HG02678 (cell line): ENCODE data around the gene FOXN3.
"Not testable (repeated sequence)": the region's sequence is repeated elsewhere in the genome, so short reads cannot be mapped to it uniquely, and the experiment has no call there.

Source experiments
- ATAC-seq: cut with Tn5 transposase; IDR thresholded peaks from one replicate; pipeline ENCODE4 v1.9.1; 2021; ENCODE audit warnings: mild to moderate bottlenecking, moderate library complexity; ENCODE audit not compliant: unreplicated experiment

Gene FOXN3

DNA sequence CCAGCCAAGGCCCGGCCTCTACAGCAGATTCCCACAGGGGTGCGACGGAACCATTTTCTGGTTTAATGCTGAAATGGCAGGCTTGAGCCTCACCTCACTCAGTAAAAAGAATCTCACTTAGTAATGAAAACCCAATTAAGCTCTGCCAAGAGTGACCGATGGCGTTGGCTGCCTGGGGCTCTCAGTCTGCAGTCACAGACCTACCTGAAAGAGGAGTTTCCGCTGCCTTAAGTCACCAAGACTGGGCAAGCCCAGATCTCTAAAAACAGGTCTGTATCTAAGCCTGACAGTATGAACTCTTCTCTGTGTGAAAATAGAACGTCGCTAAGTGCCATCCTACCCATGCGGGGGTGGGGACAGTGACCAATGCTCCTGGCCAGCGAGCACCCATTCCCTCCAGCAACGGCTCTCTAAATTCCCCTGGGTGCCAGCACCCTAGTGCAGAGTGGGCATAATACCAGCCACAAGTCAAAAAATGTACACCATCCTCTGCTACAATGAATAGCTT is 107.3 kb downstream of the FOXN3 start:
- no peak for ATAC-seq

DNA sequence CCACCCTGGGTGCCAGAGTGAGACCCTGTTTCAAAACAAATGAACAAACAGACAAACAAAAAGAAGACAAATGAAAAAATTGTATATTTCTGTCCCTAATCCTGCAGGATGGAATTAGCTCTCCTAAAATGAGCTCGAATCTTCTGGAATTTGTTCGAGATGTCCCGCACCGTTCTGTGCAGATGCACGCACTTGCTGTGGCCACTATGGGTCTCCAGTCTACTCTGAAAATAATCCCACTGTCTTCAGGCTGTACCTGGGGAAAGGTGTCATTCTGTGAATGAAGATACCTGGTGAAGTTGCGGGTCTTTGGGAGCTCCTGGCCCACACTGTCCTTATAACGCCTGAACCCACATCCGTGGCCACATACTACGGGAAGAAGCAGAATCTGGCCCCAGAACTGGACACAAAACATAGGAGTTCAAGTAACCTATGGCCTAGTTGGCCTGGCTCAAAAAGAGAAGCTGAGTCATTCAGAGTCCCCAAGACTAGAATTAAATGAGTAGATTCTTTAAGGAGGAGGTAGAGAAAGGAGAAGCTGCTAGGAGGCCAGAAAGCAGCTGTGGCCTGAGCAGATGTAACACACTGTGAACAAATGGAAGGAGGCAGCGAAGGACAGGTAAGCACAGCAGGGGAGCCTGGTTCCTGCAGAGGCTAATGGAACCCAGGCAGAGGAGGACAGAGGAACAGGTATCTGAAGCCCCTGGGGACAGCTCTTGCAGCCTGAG is 108.6 kb downstream of the FOXN3 start:
- ATAC-seq, result peak; percentile 30

DNA sequence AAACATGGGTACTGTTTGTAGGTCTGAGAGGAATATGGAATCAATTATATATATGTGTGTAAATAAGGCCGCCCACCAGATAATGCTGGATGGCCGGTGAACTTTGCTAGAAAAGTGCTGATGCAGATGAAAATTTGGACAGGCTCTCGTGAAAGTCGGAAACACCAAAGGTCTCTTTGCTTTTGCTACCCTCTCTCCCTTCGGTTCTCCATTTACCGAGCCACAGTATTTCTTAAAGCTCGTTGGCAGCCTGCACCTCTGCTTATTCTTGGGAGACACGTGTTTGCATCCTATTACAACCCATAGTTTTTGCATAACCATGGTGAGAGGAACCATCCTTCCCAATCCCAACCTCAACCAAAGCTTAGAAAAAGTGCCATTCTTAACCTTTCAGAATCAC is 109.6 kb downstream of the FOXN3 start:
- ATAC-seq, result no peak

DNA sequence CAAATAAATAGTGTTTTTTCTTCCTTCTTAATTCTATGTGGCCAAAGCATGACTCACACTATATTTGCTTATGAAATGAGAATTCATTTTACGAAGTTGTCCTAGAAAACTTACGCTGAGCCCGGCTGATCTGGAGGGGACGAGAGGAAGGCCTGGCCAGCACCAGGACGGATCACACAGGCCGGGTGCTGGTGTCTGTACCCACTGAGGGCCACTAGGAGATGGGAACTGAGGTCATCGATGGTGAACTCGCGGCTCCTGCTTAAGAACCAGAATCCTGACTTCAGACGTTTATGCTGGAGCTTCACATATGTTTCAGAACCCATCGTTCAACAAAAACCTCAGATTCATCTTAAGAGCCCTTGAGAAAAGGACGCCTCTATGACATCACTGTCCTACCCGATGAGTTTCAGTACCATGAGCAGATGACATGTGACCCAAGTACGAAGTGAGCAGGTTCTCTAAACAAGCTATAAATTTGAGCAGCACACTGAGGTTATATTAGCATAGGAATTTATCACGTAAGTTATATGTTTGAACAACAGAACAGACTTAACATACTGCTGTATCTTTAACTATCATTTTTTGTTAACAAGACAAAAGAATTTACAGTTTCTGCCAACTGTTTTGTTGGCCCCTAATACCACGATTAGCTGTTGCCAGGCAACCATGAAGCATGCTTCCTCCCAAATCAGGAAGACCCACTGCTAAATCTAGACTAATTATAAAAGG is 111.9 kb downstream of the FOXN3 start:
- peak; percentile 44 for ATAC-seq

DNA sequence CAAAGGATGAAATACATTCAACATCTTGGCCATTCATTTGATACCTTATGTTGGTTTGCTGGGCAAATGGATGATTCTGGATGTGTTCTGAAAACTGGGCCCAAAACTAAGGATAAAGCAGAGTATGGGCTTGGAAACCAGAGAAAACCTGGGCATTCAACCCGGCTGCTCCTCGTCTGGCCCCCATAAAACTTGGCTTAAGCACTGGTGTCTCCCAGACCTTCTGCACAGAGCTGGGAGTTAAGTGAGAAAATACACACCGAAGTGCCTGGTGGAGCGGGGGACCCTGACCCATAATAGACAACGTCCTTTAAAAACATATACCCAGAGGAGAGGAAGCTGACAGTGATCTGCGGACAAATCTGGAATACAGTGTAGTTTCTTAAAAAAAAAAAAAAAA is 112.5 kb downstream of the FOXN3 start:
- ATAC-seq, result no peak

DNA sequence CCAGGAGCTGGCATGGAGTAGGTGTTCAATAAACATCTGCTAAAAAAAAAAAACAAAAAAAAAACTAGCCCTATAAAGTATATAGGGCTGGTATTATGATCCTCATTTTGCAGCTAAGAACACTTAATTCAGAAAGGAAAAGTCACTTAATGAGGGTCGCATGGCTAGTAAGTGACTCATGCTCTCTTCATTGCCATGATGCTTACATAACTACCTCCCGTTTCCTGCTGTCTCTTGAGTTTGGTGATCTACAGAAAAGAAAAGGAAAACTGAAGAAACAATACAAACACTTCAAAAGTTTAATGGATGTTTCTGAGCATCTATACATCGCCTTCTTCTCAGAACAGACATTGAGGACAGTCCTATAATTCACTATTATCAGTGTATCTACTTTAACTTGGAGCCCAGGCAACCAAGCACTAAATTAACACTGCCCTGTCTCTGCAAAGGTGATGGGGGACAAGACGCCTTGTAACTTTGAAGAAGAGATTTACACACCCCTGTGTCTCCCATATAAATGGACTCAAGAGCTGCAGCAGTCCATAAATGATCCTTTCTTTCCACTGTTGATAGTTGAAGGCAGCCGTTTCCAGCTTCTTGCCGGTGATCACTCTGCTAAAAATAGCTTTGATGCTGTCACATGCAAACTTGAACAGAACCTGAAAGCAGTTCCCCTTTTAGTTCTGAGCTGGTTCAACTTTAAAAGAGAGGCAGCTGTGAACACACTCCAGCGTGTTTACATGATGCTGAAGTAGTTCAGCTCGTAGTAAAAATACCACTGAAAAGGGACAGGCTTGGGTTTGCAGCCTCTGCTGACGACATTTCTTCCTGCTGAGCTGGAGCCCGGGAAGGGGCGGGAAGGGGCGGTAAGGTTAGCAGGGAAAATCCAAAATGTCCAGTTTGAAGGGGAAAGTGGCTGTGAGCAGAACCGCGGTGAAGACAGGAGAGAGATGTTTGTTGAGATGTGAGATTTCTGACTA is 113.3 kb downstream of the FOXN3 start:
- peak; percentile 79 for ATAC-seq

DNA sequence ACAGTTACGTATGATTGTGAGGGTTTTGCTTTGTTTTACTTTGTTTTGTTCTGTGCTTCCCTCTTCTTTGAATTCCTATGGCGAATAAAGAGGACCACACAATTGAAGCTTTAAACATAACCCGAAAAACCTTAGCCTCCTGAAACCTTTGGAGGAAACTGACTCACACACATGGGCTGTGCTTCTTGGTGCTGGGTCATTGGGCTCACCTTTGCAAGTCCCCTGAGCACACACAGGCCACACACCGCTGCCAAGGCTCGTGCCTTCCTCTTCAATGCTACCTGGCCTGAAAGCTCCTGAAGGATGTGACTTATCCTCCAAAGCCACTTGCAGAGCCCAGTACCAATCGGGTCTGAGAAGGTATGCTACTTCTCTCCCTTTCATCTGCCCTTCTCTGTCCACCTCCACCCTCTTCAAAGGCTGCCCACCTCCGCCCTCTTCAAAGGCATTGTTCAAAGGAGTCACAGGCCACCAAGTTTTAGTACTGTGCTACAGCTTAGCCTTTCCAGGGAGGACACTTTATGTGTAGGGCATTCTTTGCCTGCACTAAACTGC is 114.6 kb downstream of the FOXN3 start:
- no peak for ATAC-seq

DNA sequence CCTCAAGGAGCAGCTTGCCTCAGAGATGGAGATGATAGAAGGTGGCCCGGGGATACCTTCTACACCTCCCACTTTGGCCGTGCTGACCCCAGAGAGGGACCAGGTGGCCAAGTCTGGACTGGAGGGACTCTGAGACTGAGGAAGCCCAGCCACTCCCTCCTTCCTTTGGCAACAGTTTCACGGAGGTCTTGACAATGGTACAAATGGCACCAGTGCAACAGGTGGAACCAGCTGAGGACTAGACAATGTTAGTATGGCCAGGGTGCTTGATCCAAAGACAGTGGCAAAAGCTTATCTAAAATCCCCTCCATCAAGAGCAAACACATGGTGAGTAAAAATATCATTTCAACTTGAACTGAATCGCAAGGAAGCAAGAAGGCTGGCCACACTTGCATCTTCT is 117.4 kb downstream of the FOXN3 start:
- no peak for ATAC-seq

DNA sequence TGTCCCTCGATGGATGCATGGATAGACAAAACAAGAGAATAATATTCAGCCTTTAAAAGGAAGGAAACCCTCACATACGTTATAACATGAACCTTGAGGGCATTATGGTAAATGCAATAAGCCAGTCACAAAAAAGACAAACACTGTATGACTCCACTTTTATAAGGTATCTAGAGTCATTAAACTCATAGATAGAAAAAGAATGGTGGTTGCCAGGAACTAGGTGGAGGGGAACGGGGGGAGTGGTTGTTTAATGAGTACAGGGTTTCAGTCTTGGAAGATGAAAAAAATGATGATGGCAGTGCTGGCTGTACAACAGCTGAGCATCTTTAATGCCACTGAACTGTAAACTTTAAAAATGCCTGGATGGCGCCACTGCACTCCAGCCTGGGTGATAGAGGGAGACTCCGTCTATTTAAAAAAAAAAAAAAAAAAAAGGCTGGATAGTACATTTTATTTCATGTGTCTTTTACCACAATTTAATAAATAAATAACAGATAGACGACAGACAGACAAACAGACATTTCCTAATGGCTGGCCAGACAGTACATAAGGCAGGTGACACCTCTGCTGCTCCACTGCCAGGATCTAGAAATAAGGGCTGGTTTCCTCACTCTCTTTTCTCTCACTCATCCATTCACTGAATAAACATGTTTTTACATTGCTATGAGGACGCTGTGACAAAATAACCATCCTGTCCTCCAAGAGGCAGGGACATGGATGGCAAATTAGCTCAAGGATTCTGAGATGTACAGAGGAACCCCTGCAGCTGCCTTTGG is 118.8 kb downstream of the FOXN3 start:
- no peak for ATAC-seq

DNA sequence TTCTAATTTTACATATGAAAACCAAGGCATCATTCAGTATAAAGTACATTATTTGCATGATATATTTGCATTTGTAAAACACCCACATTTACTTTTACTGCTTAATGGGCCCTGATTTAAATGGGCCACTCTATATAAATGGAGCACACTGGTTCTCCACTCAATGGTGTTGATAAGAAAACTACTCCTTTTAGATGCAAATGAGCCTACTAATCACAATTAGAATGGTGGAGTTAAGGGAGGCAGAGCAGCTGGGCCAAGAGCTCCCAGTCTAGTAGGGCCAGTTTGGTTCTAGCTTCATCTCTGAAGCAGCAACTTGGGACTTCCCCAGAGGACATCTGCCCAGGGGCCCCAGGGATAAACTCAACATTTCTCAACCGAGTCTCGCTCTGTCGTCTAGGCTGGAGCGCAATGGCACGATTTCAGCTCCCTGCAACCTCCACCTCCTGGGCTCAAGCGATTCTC is 120.7 kb downstream of the FOXN3 start:
- peak; percentile 56 for ATAC-seq

DNA sequence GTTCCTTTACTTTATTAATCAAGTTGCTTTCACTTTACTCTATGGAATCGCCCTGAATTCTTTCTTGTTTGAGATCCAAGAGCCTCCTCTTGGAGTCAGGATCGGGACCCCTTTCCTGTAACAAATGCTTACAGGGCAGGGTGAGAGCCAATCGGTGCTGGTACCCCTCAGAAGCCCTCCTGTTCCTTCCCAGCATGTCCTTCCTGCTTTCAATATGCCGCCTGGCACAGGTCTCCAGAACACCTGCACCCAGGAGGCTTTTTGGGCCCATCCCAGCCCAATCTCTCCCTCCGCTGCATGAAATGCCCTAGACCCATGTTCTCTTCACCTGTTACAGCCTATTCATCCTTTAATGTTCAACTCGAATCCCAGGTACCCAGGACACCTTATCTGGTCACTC is 122.2 kb downstream of the FOXN3 start:
- no peak for ATAC-seq

DNA sequence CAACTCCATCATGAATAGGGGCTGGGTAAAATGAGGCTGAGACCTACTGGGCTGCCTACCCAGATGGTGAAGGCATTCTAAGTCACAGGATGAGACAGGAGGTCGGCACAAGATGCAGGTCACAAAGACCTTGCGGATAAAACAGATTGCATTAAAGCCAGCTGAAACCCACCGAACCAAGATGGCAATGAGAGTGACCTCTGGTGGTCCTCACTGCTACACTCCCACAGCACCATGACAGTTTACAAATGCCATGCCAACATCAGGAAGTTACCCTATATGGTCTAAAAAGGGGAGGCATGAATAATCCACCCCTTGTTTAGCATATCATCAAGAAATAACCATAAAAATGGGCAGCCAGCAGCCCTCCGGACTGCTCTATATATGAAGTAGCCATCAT is 122.6 kb downstream of the FOXN3 start:
- not testable (repeated sequence) for ATAC-seq

DNA sequence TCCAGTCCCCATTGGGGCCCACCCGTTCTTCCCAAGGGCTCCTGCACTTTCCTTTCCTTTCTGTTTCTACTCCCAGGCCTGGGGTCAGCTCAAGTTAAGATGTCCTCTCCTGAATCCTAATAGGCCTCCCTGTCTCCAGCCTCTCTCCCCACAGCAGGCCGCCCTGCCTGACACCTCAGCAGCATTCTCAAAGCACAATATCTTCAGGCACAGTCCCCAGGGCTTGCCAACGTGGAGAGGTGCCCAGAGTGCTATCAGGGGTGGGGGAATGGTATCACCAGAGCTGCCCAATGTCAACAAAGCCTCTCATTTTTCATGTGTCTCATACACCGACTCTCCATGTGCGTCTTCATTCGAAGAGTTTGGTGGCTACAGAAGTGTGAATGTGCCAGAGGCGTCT is 123.0 kb downstream of the FOXN3 start:
- ATAC-seq, result no peak

DNA sequence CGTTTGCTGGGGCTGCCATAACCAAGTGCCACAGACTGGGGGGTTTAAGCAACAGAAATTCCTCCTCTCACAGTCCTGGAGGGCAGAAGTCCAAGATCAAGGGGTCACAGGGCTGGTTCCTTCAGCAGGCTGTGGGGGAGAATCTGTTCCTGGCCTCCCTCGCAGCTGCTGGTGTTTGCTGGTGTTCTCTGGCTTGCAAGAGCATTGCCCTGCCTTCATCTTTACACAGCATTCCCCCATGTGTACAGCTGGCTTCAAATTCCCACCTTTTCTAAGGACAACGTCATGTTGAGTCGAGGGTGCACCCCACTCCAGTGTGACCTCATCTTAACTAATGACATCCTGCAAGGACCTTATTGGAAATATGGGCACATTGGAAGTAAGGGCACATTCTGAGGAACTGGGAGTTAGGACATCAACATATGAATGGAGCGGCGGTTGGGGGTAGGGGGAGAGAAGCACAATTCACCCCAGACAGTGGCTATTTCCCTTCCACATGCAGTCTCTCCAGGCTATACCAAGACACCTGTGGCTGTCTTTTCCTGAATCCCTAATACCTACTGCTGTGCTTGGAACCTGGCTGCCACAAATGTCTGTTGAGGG is 123.6 kb downstream of the FOXN3 start:
- no peak for ATAC-seq

DNA sequence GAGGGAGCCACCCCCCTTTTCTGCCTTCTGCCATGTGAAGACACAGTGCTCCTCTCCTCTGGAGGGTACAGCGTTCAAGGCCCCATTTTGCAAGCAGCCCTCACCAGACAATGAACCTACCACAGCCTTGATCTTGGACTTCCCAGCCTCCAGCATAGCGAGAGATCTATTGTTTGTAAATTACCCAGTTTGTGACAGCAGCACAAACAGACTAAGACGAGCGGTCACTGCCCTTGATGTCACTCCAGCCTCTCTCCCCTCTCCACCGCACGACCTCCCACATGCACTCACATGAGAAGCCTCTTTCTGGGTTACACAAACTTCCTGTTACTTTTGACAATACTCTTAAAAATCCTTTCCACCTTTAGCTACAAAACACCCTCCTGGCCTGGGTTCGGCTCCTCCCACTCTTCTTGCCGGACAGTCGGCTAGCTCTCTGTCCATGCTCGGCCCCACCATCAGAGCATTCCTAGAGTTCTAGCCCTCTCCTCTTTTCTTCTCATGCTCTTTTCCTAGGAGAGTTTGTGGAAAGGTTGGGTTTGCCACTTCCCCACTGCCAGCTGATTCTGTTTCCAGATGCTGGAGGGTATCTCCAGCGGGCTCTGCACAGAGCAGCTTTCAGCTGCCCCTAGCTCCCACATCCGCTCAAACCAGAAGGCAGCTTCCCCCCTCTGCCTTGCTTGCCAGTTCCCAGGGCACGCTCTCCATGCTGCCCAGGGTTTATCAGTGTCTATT is 124.3 kb downstream of the FOXN3 start:
- ATAC-seq, result no peak

DNA sequence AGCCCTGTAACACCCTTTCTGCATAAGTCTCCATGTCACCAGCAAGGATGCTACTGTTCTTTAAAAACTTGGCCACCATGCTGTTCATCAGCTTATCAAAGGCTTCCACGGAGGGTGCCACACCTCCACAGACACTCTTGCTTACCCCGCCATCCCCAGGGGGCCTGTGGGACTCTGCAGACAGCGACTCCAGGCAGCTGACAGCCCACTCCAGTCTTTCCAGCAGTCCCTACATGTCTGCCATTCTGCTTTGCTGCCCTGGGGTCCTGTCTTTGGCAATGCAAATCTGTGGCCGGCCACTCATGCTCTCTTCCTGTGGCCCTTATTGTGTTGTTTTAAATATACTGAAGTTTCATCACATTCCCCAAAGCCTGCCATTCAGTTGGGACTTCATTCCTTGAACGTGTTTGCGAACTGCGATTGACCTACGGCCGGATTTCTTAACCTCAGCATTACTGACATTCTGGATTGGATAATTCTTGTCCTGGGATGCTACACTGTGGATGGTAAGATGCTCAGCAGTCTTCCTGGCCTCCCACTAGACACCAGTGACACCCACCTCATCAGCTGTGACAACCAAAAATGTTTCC is 125.6 kb downstream of the FOXN3 start:
- ATAC-seq, result no peak

DNA sequence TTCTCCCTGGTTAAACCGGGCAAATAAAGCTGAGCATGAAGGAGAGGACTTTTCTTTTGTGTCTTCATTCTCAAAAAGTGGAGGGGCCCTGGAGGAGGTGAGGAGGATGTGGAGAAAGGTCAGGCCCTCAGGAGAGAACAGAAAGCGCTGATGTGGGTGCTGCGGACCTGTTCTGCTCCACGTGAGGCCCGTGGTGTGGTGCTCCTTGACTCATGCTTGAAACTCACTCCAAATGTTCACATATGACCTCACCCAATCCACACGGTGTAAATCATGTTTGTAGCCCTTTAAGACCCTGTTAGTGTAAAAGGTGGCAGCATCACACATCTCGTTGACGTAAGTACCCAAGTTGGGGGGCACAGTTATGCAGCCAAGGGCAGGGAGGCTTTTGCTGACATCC is 126.2 kb downstream of the FOXN3 start:
- ATAC-seq, result no peak

DNA sequence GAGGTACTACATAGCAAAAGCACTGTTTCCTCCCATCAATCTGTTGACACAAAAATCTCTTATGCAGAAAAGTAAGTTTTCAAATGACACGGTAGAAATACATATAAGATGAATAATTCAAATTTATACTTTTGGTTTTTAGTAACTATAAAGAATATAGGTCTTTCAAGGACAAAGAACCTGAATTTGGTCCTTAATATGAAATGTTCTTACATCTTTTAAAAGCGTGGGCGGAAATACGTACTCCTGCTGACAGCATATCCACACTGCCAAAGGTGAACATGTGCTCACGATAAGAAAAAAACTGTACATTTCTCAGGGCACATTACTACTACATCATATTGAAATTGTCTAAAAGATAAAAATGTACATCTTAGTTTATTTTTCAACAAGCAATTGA is 127.6 kb downstream of the FOXN3 start:
- no peak for ATAC-seq

DNA sequence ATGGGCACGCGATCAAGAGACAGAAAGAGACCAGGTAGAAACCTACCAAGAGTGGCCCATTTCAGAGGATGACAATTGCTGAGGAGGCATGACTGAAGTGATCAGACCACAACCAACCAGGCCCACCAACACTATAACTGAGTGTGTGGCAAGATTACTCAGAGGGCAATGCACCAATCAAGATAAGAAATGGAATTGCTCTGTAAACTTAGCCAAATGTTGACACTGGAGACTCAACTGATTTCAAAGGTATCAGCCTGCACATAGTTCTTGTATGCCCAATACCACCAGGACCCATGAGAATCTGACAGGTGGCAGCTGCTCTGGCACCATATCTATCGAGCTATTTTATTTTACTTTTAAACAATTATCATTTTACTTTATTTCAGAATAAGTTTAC is 128.9 kb downstream of the FOXN3 start:
- ATAC-seq, result no peak
